B cell (primary cell): ENCODE measurements around the gene NANOS3. TPM values are rescaled to one million over a fixed set of nuclear protein-coding genes. Genes with fewer than 3 reads are reported as not detected.
A peak's percentile ranks its signal among the peaks of the same experiment; 100 is the strongest.

Experiments
- ATAC-seq: fragments of 200-7000 bp; cut with Tn5 transposase; one replicate; pipeline ENCODE4 v1.10.0; 2021; ENCODE audit warnings: low read depth, mild to moderate bottlenecking, moderate number of reproducible peaks, moderate library complexity
- CTCF ChIA-PET: fragments of 350-600 bp; sonication (Branson Sonifier 250); formaldehyde crosslinking; loops from one replicate; lab custom pipeline; 2021; ENCODE audit warnings: antibody characterized with exemption, inconsistent platforms; lab: Charles Lee
- POLR2A ChIA-PET: fragments of 350-600 bp; sonication (Branson Sonifier 250); formaldehyde crosslinking; loops from one replicate; lab custom pipeline; 2021; ENCODE audit warnings: antibody characterized with exemption; lab: Charles Lee
- DNase-seq: peaks from one replicate; pipeline ENCODE4 v3.0.0; 2013
- H2AFZ ChIP-seq: 2 replicates; pipeline ENCODE4 v1.6.1; 2012; ENCODE audit warnings: mild to moderate bottlenecking, low read depth, low read length; ENCODE audit not compliant: insufficient read depth, poor library complexity, severe bottlenecking
- H3K27ac ChIP-seq, 2 donors: 1 replicate in 1 of 2; 2 replicates in 1 of 2; pipeline ENCODE4 v1.5.1; 2012 to 2013; ENCODE audit warnings: low read length in 2 of 2, mild to moderate bottlenecking in 2 of 2, moderate library complexity in 1 of 2
- H3K27me3 ChIP-seq, 4 experiments: fragments of 200-600 bp in 1 of 4; sonication (generic) in 1 of 4; replicated peaks in 1 of 4; 1 replicate in 2 of 4; 2 replicates in 2 of 4; pipeline versions ENCODE4 v1.6.1 to v1.7.0; 2013 to 2016; ENCODE audit warnings: low read length in 3 of 4, mild to moderate bottlenecking in 2 of 4, mixed read lengths in 1 of 4, moderate library complexity in 1 of 4; ENCODE audit not compliant: insufficient read depth in 4 of 4, control insufficient read depth in 3 of 4; ENCODE audit errors: control extremely low read depth in 1 of 4
- H3K36me3 ChIP-seq, 2 experiments: replicated peaks in 1 of 2; 1 replicate in 1 of 2; 2 replicates in 1 of 2; pipeline versions ENCODE4 v1.6.1 to v1.7.1; 2013; ENCODE audit warnings: low read length in 1 of 2; ENCODE audit not compliant: insufficient read depth in 2 of 2, control insufficient read depth in 1 of 2; ENCODE audit errors: control extremely low read depth in 1 of 2, extremely low read depth in 1 of 2
- H3K4me1 ChIP-seq, 2 donors: fragments of 200-600 bp in 1 of 2; sonication (generic) in 1 of 2; 1 replicate in 1 of 2; 2 replicates in 1 of 2; pipeline versions ENCODE4 v1.5.1 to v1.6.1; 2013 to 2017; ENCODE audit warnings: low read length in 2 of 2; ENCODE audit not compliant: control insufficient read depth in 2 of 2, insufficient read depth in 2 of 2
- H3K4me2 ChIP-seq: replicated peaks from 2 replicates; pipeline ENCODE3; 2012; ENCODE audit warnings: mild to moderate bottlenecking, low read depth, low read length; ENCODE audit not compliant: poor library complexity, severe bottlenecking
- H3K4me3 ChIP-seq, 5 experiments: fragments of 200-600 bp in 1 of 5; sonication (generic) in 1 of 5; 1 replicate in 3 of 5; 2 replicates in 2 of 5; pipeline versions ENCODE4 v1.5.1 to v1.7.0; 2011 to 2016; ENCODE audit warnings: low read length in 4 of 5, mild to moderate bottlenecking in 4 of 5, low read depth in 2 of 5, control low read depth in 1 of 5, moderate library complexity in 1 of 5; ENCODE audit not compliant: insufficient read depth in 1 of 5; ENCODE audit errors: control extremely low read depth in 1 of 5, extremely low read depth in 1 of 5
- H3K79me2 ChIP-seq: fragments of 200-600 bp; sonication (generic); one replicate; pipeline ENCODE4 v1.6.0; 2016; ENCODE audit warnings: low read length; ENCODE audit not compliant: control insufficient read depth, insufficient read depth
- H3K9ac ChIP-seq: fragments of 200-600 bp; sonication (generic); 2 replicates; pipeline ENCODE4 v1.6.1; 2017; ENCODE audit warnings: mild to moderate bottlenecking, low read length, moderate library complexity
- H3K9me3 ChIP-seq, 3 donors: one replicate each; pipeline versions ENCODE4 v1.6.1 to v1.7.1; 2013; ENCODE audit warnings: low read length in 2 of 3; ENCODE audit not compliant: control insufficient read depth in 2 of 3, insufficient read depth in 1 of 3; ENCODE audit errors: control extremely low read depth in 1 of 3
- H4K20me1 ChIP-seq: 2 replicates; pipeline ENCODE4 v1.6.0; 2012; ENCODE audit warnings: mild to moderate bottlenecking, low read length; ENCODE audit not compliant: insufficient read depth, control insufficient read depth, poor library complexity, severe bottlenecking
- H3K27ac Mint-ChIP-seq: one replicate; pipeline ENCODE4 v1.8.0; 2021; ENCODE audit warnings: mixed read lengths
- H3K27me3 Mint-ChIP-seq: one replicate; pipeline ENCODE4 v1.8.0; 2021; ENCODE audit warnings: mixed read lengths
- H3K4me1 Mint-ChIP-seq: one replicate; pipeline ENCODE4 v1.8.0; 2021; ENCODE audit warnings: mixed read lengths
- H3K4me3 Mint-ChIP-seq: one replicate; pipeline ENCODE4 v1.8.0; 2021; ENCODE audit warnings: mixed read lengths
- H3K9me3 Mint-ChIP-seq: one replicate; pipeline ENCODE4 v1.8.0; 2022; ENCODE audit warnings: mixed read lengths; ENCODE audit not compliant: insufficient read depth
- CTCF ChIP-seq: fragments of 200-600 bp; IDR thresholded peaks from one replicate; pipeline ENCODE4 v1.8.0; 2022; ENCODE audit warnings: antibody characterized with exemption, mild to moderate bottlenecking
- EZH2 ChIP-seq: IDR thresholded peaks from 2 replicates; pipeline ENCODE4 v1.6.1; 2012; ENCODE audit warnings: borderline replicate concordance, low read depth, mild to moderate bottlenecking, moderate library complexity, low read length; ENCODE audit not compliant: insufficient read depth, poor library complexity, severe bottlenecking
- WGBS: methylation state at CpG from one replicate; pipeline ENCODE4 v1.1.5; 2013; ENCODE audit warnings: missing lambda C conversion rate; ENCODE audit not compliant: insufficient coverage; 5-methylcytosine and 5-hydroxymethylcytosine counted together
- intact Hi-C: fragments of 100-400 bp; cut with micrococcal nuclease; formaldehyde crosslinking; loops from one replicate; pipeline ENCODE4 v1.10.0; 2022
- polyA plus RNA-seq: library from polyadenylated mRNA; depleted of rRNA; stranded (reverse); fragments of >200 nt; gene quantifications from 2 replicates; pipeline ENCODE4 v1.2.3, GENCODE V29; 2012
- total RNA-seq, 2 donors: library from RNA; stranded (reverse); fragments of 120-200 nt in 1 of 2; gene quantifications; 1 replicate in 1 of 2; 2 replicates in 1 of 2; pipeline versions ENCODE4 v1.2.3 to v1.2.4, GENCODE V29; 2013 to 2022

Gene NANOS3
- total and polyA plus RNA-seq, 2 donors (not counting 1 experiment from before 2014, with no cell fraction given) = 0.49 TPM; not detected in 1

GRCh38 chr19:13864046-13864666, 12.8 kb upstream of the NANOS3 start:
- DNase-seq (peak; percentile 56), ATAC-seq (no peak)
- H3K27me3 Mint-ChIP-seq = peaks cover 40% of the 10 kb centered on the region
- no peaks in the 10 kb centered on the region for H3K9me3 Mint-ChIP-seq
- H3K4me1 Mint-ChIP-seq = peaks cover 29% of the 10 kb centered on the region
- peak overlapping the region; percentile 88 for H3K4me3 Mint-ChIP-seq
- Histone ChIP-seq H3K9ac (no peak overlapping the region), H3K9me3 (peaks cover 0 to 7% (median 0%) of the 10 kb centered on the region in 3 donors), H3K4me3 (no peak overlapping the region), H2AFZ (no peak overlapping the region), H3K27ac (no peak overlapping the region), H3K27me3 (peaks cover 0 to 49% (median 20%) of the 10 kb centered on the region in 4 experiments), H3K4me2 (no peak overlapping the region), H3K79me2 (no peaks in the 10 kb centered on the region), H3K36me3 (no peaks in the 10 kb centered on the region), H4K20me1 (no peaks in the 10 kb centered on the region), H3K4me1 (peaks cover 26 to 28% of the 10 kb centered on the region in 2 donors)
- H3K27ac Mint-ChIP-seq = peak overlapping the region; percentile 15
- TF ChIP-seq EZH2 (no peak), CTCF (no peak)
- ChIA-PET CTCF (interaction anchor here (1.0 to 7.4 kb wide), 9 partner anchors 15 to 266 kb away, joined by 3 to 250 read pairs (median 5); partner anchors contain the start of gene ZSWIM4), POLR2A (no interaction called here)
- 35% methylated on average over 11 of the region's 13 CpGs for WGBS
- intact Hi-C loops = loop anchor here (5.0 kb wide), 1 partner anchor 762 kb away; the partner anchor contains the start of gene LYL1
